ENCODE results near the gene CPEB4. TPM values are rescaled to one million over a fixed set of nuclear protein-coding genes. Genes with fewer than 3 reads are reported as not detected.
A peak's percentile ranks its signal among the peaks of the same experiment; 100 is the strongest.

Gene CPEB4
- total and polyA plus RNA-seq, 9 of the 15 experiments (the other 6 are each of a cell fraction or from before 2014, with no cell fraction given): 7.4 to 21.3 (median 12.4) TPM

GRCh38 chr5:173974688-173975239 is 86.6 kb downstream of the CPEB4 start (continued):
- TF ChIP-seq CEBPG (CRISPR knock-in tag; IDR thresholded peaks at IDR 0.05): peak; percentile 91
- peak; percentile 93 to 94 for TF ChIP-seq CEBPG (tag; conservative IDR thresholded peaks at IDR 0.05 in 1 of 2, IDR thresholded peaks at IDR 0.05 in 1 of 2)
- no peak for TF ChIP-seq CHCHD3 (CRISPR knock-in tag; IDR thresholded peaks at IDR 0.05)
- 0 out of 2 replicates have a peak, but pooled peaks have one; percentile 20 for TF ChIP-seq CXXC5 (CRISPR knock-in tag; IDR thresholded peaks at IDR 0.05)
- 0 out of 4 replicates have a peak, but pooled peaks of 1 of the 2 experiments have one; percentile 44 for TF ChIP-seq ARNT (IDR thresholded peaks at IDR 0.05)
- no peak for TF ChIP-seq HMGN3 (IDR thresholded peaks at IDR 0.05; ENCODE audit: borderline replicate concordance, extremely low read depth, insufficient read length, low read depth, low read length)
- TF ChIP-seq MXD1 (CRISPR knock-in tag; IDR thresholded peaks at IDR 0.05; ENCODE audit: borderline replicate concordance, poor library complexity, severe bottlenecking): no peak
- no peak for TF ChIP-seq AFF1 (IDR thresholded peaks at IDR 0.05; ENCODE audit: low read depth in 1 of 2, partially characterized antibody in 2 of 2)
- no peak for TF ChIP-seq NCOA6 (IDR thresholded peaks at IDR 0.05)
- TF ChIP-seq NR0B1 (IDR thresholded peaks at IDR 0.05; ENCODE audit: partially characterized antibody): no peak
- peak; percentile 74; the same call in 1 of the 2 replicates for TF ChIP-seq ATF7 (IDR thresholded peaks at IDR 0.05)
- peak; percentile 97 for TF ChIP-seq PKNOX1 (IDR thresholded peaks at IDR 0.05)
- no peak for TF ChIP-seq RNF2 (IDR thresholded peaks at IDR 0.05)
- TF ChIP-seq SMARCA4 (IDR thresholded peaks at IDR 0.05): 0 out of 2 replicates have a peak, but pooled peaks have one; percentile 16
- no peak for TF ChIP-seq ZNF282 (CRISPR knock-in tag; IDR thresholded peaks at IDR 0.05)
- no peak for TF ChIP-seq CREB1 (IDR thresholded peaks at IDR 0.05)
- TF ChIP-seq CREB1 (CRISPR knock-in tag; IDR thresholded peaks at IDR 0.05): no peak
- no peak for TF ChIP-seq ZNF764 (CRISPR knock-in tag; IDR thresholded peaks at IDR 0.05; ENCODE audit: low read depth)
- TF ChIP-seq TRIM24 (IDR thresholded peaks at IDR 0.05): no peak
- TF ChIP-seq IRF2 (CRISPR knock-in tag; IDR thresholded peaks at IDR 0.05): no peak
- no peak for TF ChIP-seq SIRT6 (IDR thresholded peaks at IDR 0.05; ENCODE audit: low read depth, low read length)
- TF ChIP-seq MCM5 (IDR thresholded peaks at IDR 0.05; ENCODE audit: low read depth): no peak
- TF ChIP-seq ELK1 (CRISPR knock-in tag; IDR thresholded peaks at IDR 0.05): no peak
